WI38 (cell line): ENCODE data around the gene DYNLT3.

Experiments used
- H3K4me3 ChIP-seq: 2 replicates; pipeline ENCODE4 v1.5.1; 2011; ENCODE audit warnings: low read depth, mild to moderate bottlenecking, control low read depth, low read length
- TF ChIP-seq, protein P1 (sequence below): IDR thresholded peaks from 2 replicates; pipeline ENCODE4 v1.5.1; 2012; ENCODE audit warnings: low read depth, mild to moderate bottlenecking, control low read depth, low read length

DYNLT3 gene

GRCh38 chrX:37813570-37813969 lies 33.8 kb downstream of the DYNLT3 start:
- no peak overlapping the region for H3K4me3 ChIP-seq
- TF ChIP-seq, protein P1, sequence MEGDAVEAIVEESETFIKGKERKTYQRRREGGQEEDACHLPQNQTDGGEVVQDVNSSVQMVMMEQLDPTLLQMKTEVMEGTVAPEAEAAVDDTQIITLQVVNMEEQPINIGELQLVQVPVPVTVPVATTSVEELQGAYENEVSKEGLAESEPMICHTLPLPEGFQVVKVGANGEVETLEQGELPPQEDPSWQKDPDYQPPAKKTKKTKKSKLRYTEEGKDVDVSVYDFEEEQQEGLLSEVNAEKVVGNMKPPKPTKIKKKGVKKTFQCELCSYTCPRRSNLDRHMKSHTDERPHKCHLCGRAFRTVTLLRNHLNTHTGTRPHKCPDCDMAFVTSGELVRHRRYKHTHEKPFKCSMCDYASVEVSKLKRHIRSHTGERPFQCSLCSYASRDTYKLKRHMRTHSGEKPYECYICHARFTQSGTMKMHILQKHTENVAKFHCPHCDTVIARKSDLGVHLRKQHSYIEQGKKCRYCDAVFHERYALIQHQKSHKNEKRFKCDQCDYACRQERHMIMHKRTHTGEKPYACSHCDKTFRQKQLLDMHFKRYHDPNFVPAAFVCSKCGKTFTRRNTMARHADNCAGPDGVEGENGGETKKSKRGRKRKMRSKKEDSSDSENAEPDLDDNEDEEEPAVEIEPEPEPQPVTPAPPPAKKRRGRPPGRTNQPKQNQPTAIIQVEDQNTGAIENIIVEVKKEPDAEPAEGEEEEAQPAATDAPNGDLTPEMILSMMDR: no peak

DNA sequence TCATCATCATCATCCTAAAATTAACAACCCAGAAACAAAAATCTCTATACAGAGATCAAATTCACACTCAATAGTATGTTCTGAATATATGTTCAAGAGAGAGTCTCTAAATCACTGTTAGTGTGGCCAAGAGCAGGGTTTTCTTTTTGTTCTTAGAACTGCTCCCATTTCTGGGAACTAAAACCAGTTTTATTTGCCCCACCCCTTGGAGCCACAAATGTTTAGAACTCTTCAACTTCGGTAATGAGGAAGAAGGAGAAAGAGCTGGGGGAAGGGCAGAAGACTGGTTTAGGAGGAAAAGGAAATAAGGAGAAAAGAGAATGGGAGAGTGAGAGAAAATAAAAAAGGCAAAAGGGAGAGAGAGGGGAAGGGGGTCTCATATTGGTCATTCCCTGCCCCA lies 35.3 kb downstream of the DYNLT3 start:
- TF ChIP-seq, protein P1: no peak
- no peak overlapping the region for H3K4me3 ChIP-seq

- no peak overlapping the region for H3K4me3 ChIP-seq
- TF ChIP-seq, protein P1: no peak
Measured at GRCh38 chrX:37809970-37810369, 37.4 kb downstream of the DYNLT3 start.

- TF ChIP-seq, protein P1: no peak
- H3K4me3 ChIP-seq: no peak overlapping the region
Measured at GRCh38 chrX:37803057-37803456, 44.3 kb downstream of the DYNLT3 start.

GRCh38 chrX:37802028-37802427 lies 45.3 kb downstream of the DYNLT3 start:
- no peak overlapping the region for H3K4me3 ChIP-seq
- TF ChIP-seq, protein P1: no peak

DNA sequence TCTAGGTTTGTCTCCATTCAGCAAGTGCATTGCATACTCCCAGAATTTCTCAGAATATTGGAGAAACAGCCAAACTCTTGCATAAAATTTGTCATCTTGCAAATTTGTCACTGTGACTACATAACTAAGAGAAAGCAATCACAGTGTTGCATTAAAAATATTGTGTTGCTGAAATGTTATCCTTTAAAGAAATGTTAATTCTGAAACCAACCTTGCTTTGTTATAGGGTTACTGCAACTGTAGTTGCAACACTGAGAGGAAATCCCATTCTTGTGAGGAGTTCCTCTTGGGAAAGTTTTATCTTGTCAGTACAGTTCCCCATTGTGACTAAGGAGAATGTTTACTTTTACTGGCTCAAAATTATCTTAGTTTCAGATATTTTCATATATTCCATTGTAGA lies 46.7 kb downstream of the DYNLT3 start:
- no peak overlapping the region for H3K4me3 ChIP-seq
- TF ChIP-seq, protein P1: no peak

DNA sequence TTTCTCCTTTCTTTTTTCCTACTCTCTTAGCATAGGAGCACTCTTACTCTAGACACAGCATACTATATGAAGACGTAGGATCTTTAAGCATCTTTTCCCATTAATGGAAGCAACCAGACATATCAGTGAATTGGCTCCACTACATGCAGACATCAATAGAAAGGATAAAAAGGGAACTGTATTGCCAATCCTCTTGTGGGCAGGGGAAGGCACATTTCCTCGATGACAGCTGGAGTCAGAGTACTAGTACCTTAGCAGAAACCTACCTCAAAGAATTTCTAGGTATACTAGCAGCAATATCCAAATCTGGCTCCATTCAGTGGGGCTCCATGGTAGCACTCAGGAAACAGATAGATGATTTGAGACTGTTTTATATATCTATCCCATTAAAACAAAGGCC lies 47.4 kb downstream of the DYNLT3 start:
- no peak overlapping the region for H3K4me3 ChIP-seq
- TF ChIP-seq, protein P1: no peak
